GM21423 (cell line): ENCODE data around the gene DHRS7B.
"Not testable (repeated sequence)": the region's sequence is repeated elsewhere in the genome, so short reads cannot be mapped to it uniquely, and the experiment has no call there.

Experiments
- ATAC-seq: cut with Tn5 transposase; IDR thresholded peaks from one replicate; pipeline ENCODE4 v1.9.1; 2021; ENCODE audit warnings: mild to moderate bottlenecking, moderate library complexity; ENCODE audit not compliant: unreplicated experiment

DHRS7B gene

GRCh38 chr17:21174713-21175112, 47.9 kb downstream of the DHRS7B start:
- no peak for ATAC-seq

GRCh38 chr17:21176773-21177395, 50.1 kb downstream of the DHRS7B start:
- no peak for ATAC-seq

GRCh38 chr17:21177401-21177800, 50.6 kb downstream of the DHRS7B start:
- ATAC-seq = no peak

GRCh38 chr17:21177854-21178600, 51.3 kb downstream of the DHRS7B start:
- ATAC-seq = no peak

- no peak for ATAC-seq
Observed at GRCh38 chr17:21183468-21183867, 56.7 kb downstream of the DHRS7B start.

GRCh38 chr17:21184570-21184969, 57.8 kb downstream of the DHRS7B start:
- ATAC-seq = no peak

GRCh38 chr17:21185061-21185460, 58.3 kb downstream of the DHRS7B start:
- ATAC-seq = no peak

GRCh38 chr17:21186399-21187187, 59.8 kb downstream of the DHRS7B start:
- ATAC-seq = no peak

GRCh38 chr17:21189361-21189760, 62.6 kb downstream of the DHRS7B start:
- no peak for ATAC-seq

- no peak for ATAC-seq
Observed at GRCh38 chr17:21190078-21190477, 63.3 kb downstream of the DHRS7B start.

GRCh38 chr17:21191698-21192097, 64.9 kb downstream of the DHRS7B start:
- no peak for ATAC-seq

- ATAC-seq = not testable (repeated sequence)
Observed at GRCh38 chr17:21192414-21192813, 65.7 kb downstream of the DHRS7B start.

- no peak for ATAC-seq
Observed at GRCh38 chr17:21193031-21193430, 66.3 kb downstream of the DHRS7B start.

- ATAC-seq = no peak
Observed at GRCh38 chr17:21194226-21194625, 67.5 kb downstream of the DHRS7B start.

GRCh38 chr17:21194703-21195102, 67.9 kb downstream of the DHRS7B start:
- no peak for ATAC-seq

- no peak for ATAC-seq
Observed at GRCh38 chr17:21196126-21196525, 69.4 kb downstream of the DHRS7B start.

- ATAC-seq = no peak
Observed at GRCh38 chr17:21198411-21198810, 71.6 kb downstream of the DHRS7B start.

GRCh38 chr17:21199311-21199710, 72.5 kb downstream of the DHRS7B start:
- ATAC-seq = no peak

GRCh38 chr17:21199856-21200255, 73.1 kb downstream of the DHRS7B start:
- ATAC-seq = no peak

- ATAC-seq = no peak
Observed at GRCh38 chr17:21200590-21201297, 74.0 kb downstream of the DHRS7B start.

- ATAC-seq = no peak
Observed at GRCh38 chr17:21201298-21201595, 74.5 kb downstream of the DHRS7B start.
